ENCODE data around the gene C9orf43.
A peak's percentile ranks its signal among the peaks of the same experiment; 100 is the strongest.
"Not testable (repeated sequence)": the region's sequence is repeated elsewhere in the genome, so short reads cannot be mapped to it uniquely, and the experiment has no call there.

Gene C9orf43, protein sequence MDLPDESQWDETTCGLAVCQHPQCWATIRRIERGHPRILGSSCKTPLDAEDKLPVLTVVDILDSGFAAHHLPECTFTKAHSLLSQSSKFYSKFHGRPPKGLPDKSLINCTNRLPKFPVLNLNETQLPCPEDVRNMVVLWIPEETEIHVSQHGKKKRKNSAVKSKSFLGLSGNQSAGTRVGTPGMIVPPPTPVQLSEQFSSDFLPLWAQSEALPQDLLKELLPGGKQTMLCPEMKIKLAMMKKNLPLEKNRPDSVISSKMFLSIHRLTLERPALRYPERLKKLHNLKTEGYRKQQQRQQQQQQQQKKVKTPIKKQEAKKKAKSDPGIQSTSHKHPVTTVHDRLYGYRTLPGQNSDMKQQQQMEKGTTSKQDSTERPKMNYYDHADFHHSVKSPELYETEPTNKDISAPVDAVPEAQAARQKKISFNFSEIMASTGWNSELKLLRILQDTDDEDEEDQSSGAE

DNA sequence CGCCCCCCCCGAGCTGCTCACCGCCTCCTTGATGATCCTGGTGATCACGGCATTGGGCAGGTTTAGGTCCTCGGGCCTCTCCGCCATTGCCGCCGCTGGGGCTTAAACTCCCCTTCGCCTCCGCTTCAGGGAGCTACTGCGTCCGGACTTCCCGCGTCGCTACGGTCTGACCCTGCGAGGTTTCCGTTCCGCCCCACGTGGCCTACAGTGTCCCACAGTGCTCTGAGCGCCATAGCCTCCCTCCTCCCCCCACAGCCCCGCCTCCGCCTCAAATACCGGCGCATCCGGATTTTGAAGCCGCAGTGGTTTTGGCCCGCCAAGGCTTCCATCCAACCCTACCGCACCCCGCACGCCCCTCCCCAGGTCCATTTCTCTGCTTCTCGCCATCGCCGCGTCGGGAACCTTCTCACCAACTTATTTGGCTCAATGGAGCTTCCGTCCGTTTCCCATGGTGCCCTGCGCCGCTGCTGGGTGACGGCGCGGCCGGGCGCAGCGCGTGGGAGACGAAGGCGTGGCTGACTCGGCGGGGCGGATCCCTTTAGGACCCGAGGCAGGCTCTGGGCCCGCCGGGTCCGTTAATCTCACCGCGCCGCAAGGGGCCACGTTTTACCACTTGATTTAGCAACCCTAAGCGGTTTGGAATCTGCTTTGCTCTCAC, at the start of gene C9orf43, which contains the start of gene POLE3:
Gene C9orf43, plus strand, starts transcription at position 541 of the 658 bp plus-strand sequence. CDS start 2,747 bp downstream, outside the sequence.
Gene POLE3, minus strand, starts transcription at position 469 of the 658 bp plus-strand sequence. Its CDS starts 382 bp downstream, at position 87.
- DNase-seq (ENCODE audit: low read depth in 1 of 2, low spot score in 1 of 2) = peak; percentile 87 to 95

DNA sequence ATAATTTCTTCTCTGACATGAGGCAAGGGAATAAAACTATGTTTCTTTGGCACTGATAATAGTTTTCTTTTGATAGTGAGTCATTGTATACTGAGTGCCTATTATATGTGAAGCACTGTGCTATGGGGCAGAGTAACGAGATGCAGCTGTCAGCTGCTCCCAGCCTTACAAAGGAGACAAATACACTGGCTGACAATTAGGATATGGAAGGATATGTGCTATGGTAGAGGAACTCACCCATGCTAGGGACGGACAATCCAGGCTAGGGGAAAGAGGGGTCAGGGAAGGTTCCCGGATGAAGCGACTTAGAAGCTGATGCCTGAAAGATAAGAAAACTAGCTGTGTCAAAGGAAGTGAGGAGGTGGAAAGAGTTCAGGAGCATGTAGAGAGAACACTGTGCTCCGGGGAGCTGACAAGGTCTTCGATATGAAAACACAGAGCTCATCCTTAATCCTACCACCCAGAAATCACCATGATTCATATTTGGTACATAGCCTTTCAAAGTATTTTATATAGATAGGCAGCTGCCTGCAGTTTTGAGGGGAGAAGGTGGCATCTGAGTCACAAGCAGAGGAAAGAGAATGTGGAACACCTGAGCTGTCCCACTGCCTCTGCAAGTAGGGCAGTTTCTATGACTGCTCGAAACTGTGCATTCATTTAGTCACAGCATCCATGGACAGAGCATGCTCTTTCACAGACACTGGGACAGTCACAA, 49.1 kb upstream of the C9orf43 start:
- no peak for DNase-seq (ENCODE audit: low read depth in 1 of 2, low spot score in 1 of 2)

DNA sequence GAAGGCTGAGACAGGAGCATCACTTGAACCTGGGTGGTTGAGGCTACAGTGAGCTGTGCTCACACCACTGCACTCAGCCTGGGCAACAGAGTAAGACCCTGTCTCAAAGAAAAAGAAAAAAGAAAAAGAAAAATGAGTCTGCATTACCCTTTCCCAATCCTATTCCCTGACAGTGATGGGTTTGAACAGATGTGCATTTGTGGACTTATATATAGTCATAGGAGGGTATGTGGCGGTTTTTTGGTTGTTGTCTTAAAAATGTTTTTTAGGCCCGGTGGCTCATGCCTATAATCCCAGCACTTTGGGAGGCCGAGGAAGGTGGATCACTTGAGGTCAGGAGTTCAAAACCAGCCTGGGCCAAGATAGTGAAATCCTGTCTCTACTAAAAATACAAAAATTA, 47.2 kb upstream of the C9orf43 start:
- DNase-seq (ENCODE audit: low read depth in 1 of 2, low spot score in 1 of 2) = no peak

DNA sequence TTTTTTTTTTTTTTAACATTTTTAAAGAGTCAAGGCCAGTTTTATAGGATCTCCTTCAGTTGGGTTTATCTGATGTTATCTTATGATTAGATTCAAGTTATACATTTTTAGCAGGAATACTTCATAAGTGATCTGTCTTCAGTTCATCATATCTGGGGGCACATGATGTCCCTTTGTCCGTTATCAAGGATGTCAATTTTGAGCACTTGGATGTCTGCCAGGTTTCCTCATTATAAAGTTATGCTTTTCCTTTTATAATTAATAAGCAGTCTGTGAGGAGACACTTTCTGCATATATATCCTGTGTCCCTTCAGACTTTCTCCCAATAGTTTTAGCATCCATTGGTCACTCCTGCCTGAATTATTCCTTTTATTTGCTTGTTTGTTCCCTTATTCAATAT, 45.6 kb upstream of the C9orf43 start:
- DNase-seq (ENCODE audit: low read depth in 1 of 2, low spot score in 1 of 2) = no peak

DNA sequence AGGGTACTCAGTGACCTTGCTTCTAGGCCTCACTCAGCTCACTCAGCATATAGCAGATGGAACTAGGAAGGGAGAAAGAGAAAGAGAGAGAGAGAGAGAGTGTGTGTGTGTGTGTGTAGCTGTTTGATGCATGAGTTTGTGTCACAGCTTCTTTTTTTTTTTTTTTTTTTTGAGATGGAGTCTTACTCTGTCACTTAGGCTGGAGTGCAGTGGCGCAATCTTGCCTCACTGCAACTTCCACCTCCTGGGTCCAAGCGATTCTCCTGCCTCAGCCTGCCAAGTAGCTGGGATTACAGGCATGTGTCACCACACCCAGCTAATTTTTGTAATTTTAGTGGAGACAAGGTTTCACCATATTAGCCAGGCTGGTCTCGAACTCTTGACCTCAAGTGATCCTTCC, 44.9 kb upstream of the C9orf43 start:
- not testable (repeated sequence) for DNase-seq (ENCODE audit: low read depth in 1 of 2, low spot score in 1 of 2)

DNA sequence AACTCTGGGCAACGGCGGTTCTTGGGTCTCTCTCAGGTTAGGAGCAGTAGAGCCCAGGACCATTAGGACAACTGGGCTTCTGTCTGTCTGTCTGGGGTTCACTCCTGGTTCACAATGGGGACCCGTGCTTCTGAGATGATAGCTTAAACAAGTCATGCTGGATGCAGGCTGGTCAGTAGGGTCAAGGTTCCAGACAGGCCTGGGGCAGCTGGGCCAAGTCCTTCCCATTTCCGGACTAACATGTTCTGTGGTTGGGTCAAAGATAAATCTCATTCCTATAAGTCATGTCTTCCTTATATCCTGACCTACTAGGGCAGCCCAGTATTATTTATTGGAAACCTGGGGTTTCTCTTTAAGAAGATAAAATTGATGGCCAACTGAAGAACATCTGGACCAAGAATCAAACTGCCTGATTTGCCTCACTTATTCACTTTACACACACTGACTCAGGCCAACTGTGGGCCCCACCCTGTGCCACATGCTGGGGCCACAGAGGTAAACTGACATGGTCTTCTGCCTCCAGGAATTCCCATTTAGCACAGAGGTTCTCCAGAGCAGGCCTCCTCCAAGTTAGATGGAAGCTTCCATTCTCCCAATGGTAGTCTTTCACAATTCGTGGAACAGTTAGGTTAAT, 42.1 kb upstream of the C9orf43 start:
- DNase-seq (ENCODE audit: low read depth in 1 of 2, low spot score in 1 of 2) = no peak

DNA sequence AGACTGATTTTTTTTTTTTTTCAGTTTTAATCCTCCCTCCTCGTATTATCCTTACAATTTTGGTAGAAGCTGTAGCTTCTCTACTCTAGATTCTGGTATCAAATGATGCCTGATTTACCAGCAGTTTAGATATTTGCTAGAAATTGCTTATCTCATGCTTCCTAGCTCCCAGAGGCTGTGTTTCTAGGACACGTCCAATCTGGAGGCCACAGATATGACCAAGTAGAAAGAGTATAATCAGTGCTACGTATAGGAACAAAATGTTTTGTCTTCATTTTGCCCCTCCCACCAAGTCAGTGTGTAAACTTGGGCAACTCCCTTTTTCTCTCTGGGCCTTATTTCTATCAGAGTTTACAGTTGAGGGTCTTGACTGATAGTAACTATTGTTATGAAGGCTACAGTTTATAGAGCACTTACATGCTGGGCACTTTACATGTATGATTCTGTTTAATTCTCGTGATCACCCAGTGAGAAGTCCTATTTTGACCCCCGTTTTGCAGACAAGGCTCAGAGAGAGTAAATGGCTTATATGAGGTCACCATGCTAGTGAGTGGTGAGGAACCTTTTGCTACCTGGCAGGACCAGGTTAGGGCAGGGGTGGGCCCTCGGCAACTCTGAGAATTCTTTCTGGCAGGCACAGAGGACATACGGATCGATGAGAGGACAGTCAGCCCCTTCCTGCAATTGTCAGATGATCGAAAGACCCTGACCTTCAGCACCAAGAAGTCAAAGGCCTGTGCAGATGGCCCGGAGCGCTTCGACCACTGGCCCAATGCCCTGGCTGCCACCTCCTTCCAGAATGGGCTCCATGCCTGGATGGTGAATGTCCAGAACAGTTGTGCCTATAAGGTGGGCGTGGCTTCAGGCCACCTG, 41.3 kb upstream of the C9orf43 start:
- no peak for DNase-seq (ENCODE audit: low read depth in 1 of 2, low spot score in 1 of 2)

DNA sequence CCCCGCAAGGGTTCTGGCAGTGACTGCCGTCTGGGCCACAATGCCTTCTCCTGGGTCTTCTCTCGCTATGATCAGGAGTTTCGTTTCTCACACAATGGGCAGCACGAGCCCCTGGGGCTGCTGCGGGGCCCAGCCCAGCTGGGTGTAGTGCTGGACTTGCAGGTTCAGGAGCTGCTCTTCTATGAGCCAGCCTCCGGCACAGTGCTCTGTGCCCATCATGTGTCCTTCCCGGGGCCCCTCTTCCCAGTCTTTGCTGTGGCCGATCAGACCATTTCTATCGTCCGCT, 40.7 kb upstream of the C9orf43 start:
- no peak for DNase-seq (ENCODE audit: low read depth in 1 of 2, low spot score in 1 of 2)

DNA sequence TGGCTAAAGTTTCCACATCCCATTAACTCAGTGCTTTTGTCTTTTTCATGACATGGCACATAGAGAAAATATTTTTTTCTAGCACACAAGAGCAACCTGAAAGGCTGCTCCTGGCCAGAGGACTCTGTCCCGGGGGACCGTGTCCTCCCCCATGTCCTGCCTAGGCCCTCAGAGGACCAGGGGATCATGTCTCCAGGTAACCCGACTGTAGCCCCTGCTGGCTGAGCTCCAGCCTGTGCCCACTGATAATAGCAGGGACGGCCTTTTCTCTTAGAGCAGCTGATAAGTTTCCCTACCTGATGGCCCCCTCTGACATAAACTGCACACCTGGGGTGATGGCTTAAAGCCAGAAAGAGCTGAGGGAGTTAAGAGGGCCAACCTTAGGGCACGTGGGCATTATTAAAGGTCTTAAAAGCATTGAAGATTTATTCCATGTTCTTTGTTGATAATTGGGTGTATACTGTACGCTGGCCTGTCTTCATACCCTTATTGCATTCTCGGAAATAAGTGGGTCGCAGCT, 39.7 kb upstream of the C9orf43 start:
- no peak for DNase-seq (ENCODE audit: low read depth in 1 of 2, low spot score in 1 of 2)

DNA sequence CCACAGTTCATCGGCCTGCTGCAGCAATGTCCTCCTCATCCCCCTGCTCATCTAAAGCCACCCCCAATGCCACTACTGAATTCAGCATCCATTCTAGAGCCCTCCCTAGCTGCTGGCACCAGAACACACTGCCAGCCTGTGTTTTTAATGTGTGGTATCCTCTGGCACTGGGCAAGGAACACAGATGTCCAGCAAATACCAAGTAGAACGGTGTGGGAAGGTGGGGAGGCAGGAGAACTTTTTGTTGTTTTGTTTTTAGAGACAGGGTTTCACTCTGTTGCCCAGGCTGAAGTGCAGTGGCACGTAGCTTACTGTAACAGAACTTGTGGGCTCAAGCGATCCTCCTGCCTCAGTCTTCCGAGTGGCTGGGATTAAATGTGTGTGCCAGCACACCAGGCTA, 38.5 kb upstream of the C9orf43 start:
- no peak for DNase-seq (ENCODE audit: low read depth in 1 of 2, low spot score in 1 of 2)

DNA sequence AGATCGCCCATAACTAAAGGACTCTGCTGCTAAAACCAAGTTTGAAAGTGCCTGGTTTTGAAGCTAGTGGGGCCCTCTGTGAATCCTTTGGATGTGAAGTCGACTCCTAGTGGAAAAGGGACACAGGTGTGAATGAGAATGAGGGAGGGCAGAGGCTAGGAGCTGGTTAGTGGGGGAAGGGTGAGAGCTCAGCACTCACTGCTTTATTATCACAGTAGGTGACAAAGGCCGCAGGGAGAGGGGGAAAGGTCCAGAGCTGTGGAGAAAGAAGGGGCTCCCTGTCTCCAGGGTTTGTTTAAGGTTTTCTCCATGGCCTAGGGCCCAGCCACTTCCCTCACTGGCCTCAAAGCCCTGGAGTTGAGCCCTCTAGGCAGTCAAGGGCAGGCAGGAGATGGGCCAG, 37.3 kb upstream of the C9orf43 start:
- no peak for DNase-seq (ENCODE audit: low read depth in 1 of 2, low spot score in 1 of 2)

DNA sequence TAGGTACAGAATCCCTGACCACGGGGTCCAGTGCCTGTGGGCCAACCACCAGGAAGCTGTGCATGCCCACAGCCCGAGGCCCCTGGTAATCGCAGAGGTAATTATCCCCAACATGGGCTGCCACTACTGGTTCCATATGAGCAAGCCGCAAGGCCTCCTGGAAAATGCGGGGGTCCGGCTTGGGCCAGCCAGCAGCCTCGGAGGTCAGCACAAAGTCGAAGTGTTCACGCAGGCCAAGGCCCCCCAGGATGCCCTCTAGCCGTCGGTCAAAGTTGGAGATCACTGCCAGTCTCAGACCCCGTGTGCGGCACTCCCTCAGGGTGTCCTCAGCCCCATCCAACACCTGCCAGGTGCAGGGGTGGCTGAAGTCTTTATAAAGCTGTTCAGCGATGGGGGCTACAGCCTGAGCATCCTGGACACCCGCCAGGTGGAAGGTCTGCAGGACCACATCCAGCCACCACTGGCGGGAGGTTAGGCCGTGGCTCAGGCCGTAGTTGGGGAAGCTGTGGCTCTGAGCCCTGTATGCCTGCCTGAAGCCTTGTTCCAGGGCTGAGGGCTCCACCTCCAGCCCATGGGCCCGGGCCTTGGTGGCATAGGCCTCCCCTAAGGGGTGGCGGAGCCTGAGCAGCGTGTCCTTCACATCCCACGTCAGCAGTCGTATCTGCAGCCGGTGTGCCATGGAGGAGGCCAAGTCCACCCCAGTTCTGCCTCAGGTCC, 36.7 kb upstream of the C9orf43 start:
- DNase-seq (ENCODE audit: low read depth in 1 of 2, low spot score in 1 of 2) = no peak

DNA sequence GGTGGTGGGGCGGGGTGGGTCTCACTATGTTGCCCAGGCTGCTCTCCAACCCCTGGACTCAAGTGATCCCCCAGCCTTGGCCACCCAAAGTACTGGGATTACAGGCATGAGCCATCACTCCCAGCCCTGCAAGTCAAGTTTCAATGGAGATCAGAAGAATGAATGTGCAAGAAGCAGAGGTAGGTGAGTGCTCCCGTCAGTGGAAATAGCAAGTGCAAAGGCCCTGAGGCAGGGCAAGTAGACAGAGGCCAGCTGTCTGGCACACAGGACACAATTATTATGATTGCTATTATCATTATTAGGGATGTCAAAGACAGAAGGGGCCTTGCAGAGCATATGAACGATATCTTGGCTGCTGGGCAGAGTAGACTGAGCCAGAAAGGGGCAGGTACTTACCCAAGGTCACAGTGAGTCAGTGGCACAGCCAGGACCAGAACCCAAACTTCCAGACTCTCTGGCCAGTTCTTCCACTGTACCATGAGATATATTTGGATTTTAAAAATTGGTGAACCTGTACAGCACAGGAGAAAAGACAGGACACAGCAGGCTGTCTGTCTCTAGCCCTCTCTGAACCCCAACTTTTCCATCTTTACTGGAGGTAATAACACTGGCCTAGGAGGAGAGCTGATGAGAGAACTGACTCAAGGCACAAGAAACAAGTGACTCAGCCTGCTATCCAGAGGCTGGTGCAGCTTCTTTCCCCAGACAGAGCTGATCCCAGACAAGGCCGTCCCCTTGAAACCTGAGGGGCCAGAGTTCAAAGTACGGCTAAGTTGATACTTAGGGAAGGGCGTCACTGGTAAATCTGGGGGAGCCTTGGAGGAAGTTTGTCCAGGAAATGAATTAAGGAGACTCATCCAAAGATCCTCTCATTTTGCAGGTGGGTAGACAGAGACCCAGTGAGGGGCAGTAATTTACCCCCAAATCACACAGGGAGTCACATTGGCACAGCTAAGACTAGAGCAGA, 35.2 kb upstream of the C9orf43 start:
- no peak for DNase-seq (ENCODE audit: low read depth in 1 of 2, low spot score in 1 of 2)

DNA sequence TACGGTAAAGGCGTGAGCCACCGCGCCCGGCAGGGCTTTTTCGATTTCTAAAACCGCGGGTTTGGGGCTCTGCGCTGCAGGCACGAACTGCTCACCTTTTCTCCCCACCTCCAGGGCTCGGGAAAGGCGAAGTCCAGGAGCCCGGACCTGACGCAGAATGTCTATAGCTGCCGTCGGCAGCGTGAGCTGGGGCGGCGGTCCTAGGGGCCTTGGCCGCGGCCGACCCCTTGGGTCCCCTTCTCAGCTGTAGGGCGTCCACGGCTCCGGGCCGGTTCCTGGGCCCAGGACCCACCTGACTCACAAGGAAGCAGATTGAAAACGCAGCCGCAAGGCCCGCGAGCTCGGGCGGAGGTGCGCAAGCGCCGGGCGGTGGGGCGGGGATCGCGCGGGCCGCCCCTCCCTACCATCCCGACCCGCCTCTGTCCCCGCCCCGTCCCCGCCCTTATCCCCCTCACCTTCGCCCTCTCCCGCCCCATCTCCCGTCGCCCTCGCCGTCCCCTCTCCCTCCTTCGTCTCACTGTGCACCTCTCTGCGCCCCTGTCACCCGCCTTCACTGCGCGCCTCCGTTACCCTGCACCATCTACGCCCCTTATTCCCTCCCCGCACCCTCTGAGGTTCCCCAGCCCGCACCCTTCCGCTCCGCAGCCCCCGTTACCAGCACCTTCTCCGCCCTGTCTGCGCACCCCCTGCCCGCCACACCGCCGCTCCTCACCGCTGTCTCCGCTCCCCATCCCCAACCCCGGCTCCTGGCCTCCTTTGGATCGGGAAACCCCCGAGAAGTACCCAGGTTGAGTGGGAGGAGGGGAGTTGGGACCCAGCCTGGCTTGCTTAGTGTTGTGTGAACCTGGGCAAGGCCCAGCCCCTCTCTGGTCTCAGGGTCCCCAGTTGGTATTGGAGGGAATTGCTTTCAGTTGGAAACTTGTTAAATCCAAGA, 33.6 kb upstream of the C9orf43 start, which contains the start of gene HDHD3:
Gene HDHD3, minus strand, starts transcription at position 353 of the 934 bp plus-strand sequence. CDS start 2,632 bp downstream, outside the sequence.
- peak; percentile 49 to 68 for DNase-seq (ENCODE audit: low read depth in 1 of 2, low spot score in 1 of 2)

DNA sequence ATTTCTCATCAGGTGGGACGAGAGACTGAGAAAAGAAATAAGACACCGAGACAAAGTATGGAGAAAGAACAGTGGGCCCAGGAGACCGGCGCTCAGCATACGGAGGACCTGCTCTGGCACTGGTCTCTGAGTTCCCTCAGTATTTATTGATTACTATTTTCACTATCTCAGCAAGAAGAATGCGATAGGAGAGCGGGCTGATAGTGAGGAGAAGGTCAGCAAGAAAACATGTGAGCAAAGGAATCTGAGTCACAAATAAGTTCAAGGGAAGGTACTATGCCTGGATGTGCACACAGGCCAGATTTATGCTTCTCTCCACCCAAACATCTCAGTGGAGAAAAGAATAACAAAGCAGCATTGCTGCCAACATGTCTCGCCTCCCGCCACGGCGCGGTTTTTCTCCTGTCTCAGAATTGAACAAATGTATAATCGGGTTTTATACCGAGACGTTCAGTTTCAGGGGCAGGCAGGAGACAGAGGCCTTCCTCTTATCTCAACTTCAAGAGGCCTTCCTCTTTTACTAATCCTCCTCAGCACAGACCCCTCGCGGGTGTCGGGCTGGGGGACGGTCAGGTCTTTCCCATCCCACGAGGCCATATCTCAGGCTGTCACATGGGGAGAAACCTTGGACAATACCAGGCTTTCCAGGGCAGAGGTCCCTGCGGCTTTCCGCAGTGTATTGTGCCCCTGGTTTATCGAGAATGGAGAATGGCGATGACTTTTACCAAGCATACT, 31.3 kb upstream of the C9orf43 start:
- not testable (repeated sequence) for DNase-seq (ENCODE audit: low read depth in 1 of 2, low spot score in 1 of 2)

DNA sequence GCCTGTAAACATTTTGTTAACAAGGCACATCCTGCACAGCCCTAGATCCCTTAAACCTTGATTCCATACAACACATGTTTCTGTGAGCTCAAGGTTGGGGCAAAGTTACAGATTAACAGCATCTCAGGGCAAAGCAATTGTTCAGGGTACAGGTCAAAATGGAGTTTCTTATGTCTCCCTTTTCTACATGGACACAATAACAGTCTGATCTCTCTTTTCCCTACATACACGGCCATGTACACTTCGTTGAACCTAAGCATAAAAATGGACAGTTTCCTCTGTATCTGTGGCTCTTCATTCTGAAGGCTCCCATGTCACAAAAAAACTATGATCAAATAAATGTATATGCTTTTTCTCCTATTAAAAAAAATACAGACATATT, 30.7 kb upstream of the C9orf43 start:
- not testable (repeated sequence) for DNase-seq (ENCODE audit: low read depth in 1 of 2, low spot score in 1 of 2)
